GM06990 (cell line): ENCODE data around the gene CCDC28B.
A peak's percentile ranks its signal among the peaks of the same experiment; 100 is the strongest.
"Not testable (repeated sequence)": the region's sequence is repeated elsewhere in the genome, so short reads cannot be mapped to it uniquely, and the experiment has no call there.

Source experiments
- DNase-seq: peaks from one replicate; pipeline ENCODE4 v3.0.0-alpha.2; 2011; ENCODE audit not compliant: insufficient read length; ENCODE audit errors: extremely low read depth
- H3K27me3 ChIP-seq: replicated peaks from 2 replicates; pipeline ENCODE4 v1.6.0; 2011; ENCODE audit warnings: low read length; ENCODE audit not compliant: control insufficient read depth, insufficient read depth
- H3K36me3 ChIP-seq: 2 replicates; pipeline ENCODE4 v1.5.1; 2011; ENCODE audit warnings: low read length; ENCODE audit not compliant: control insufficient read depth, insufficient read depth
- H3K4me3 ChIP-seq: replicated peaks from 2 replicates; pipeline ENCODE4 v1.5.1; 2011; ENCODE audit warnings: low read depth, mild to moderate bottlenecking, control low read depth, low read length
- CTCF ChIP-seq: IDR thresholded peaks from 2 replicates; pipeline ENCODE4 v1.5.1; 2011; ENCODE audit warnings: low read length, control low read depth, mild to moderate bottlenecking, inconsistent platforms; ENCODE audit not compliant: insufficient read depth, poor library complexity, severe bottlenecking

The CCDC28B gene

GRCh38 chr1:32200226-32201010 is at the start of gene CCDC28B:
TSS of gene CCDC28B (plus strand) at chr1:32200595. CDS start at chr1:32201936, 1,341 bp downstream.
- H3K36me3 ChIP-seq = peaks cover 22% of the 10 kb centered on the region
- H3K4me3 ChIP-seq = peak within 1 kb of the TSS; percentile 68
- peak; percentile 71 for DNase-seq
- H3K27me3 ChIP-seq = no peaks in the 10 kb centered on the region
- no peak for TF ChIP-seq CTCF

- H3K36me3 ChIP-seq = no peaks in the 10 kb centered on the region; the same call in 1 of the 2 replicates
- no peak for DNase-seq
- no peak overlapping the region for H3K4me3 ChIP-seq
- no peak for TF ChIP-seq CTCF
- H3K27me3 ChIP-seq = no peaks in the 10 kb centered on the region
These were observed 49.5 kb upstream of the CCDC28B start for GRCh38 chr1:32150847-32151246.

GRCh38 chr1:32151319-32151787 is 49.0 kb upstream of the CCDC28B start:
- no peak for TF ChIP-seq CTCF
- H3K27me3 ChIP-seq = no peaks in the 10 kb centered on the region
- no peaks in the 10 kb centered on the region; the same call in 1 of the 2 replicates for H3K36me3 ChIP-seq
- no peak for DNase-seq
- H3K4me3 ChIP-seq = no peak overlapping the region

GRCh38 chr1:32159189-32159588 is 41.2 kb upstream of the CCDC28B start:
- DNase-seq = no peak
- TF ChIP-seq CTCF = no peak
- H3K36me3 ChIP-seq = peaks cover 20% of the 10 kb centered on the region
- H3K27me3 ChIP-seq = no peaks in the 10 kb centered on the region
- no peak overlapping the region for H3K4me3 ChIP-seq

- Histone ChIP-seq H3K36me3 (peaks cover 22% of the 10 kb centered on the region), H3K27me3 (no peaks in the 10 kb centered on the region), H3K4me3 (no peak overlapping the region)
- no peak for DNase-seq
- no peak for TF ChIP-seq CTCF
These were observed 37.0 kb upstream of the CCDC28B start for GRCh38 chr1:32163405-32163804.

GRCh38 chr1:32165633-32166032 is 34.8 kb upstream of the CCDC28B start:
- peaks cover 26% of the 10 kb centered on the region for H3K36me3 ChIP-seq
- not testable (repeated sequence) for H3K27me3 ChIP-seq, DNase-seq, H3K4me3 ChIP-seq
